ENCODE data around the gene VARS1.
"Not testable (repeated sequence)": the region's sequence is repeated elsewhere in the genome, so short reads cannot be mapped to it uniquely, and the experiment has no call there.

VARS1 gene

DNA sequence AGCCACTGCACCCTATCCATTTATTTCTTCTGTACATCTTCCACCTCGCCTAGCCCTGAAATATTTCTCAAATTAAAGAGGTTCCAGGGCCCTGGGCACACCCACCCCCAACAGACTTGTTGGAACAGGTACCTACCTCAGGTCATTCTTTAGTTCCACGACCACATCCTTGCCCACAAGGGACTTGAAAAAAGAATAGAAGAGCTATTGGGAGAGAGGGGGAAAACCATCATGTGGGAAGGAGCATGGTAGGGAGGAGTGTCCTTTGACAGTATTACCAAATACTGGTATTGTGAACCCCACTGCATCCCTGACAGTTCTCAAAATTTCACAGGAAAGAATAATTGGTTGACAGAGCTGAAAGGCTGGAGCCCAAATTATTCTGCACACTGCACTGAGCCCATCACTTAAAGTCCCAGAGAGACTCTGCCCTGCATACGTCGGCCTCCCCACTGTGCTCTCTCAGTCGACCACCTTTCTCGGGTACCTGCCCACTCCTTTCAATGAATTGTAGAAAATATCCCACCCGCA lies 10.5 kb upstream of the VARS1 start:
- Histone ChIP-seq H4K20me1 (ENCODE audit: control insufficient read depth, insufficient read depth, low read depth, low read length) (no peaks in the 10 kb centered on the region), H3K4me2 (ENCODE audit: low read length) (peak overlapping the region; percentile 98), H3K36me3 (ENCODE audit: control insufficient read depth, low read length) (peaks cover 31% of the 10 kb centered on the region), H3K27ac (ENCODE audit: low read depth, low read length) (peak overlapping the region; percentile 68), H3K79me2 (ENCODE audit: control insufficient read depth, low read length) (peaks cover 42% of the 10 kb centered on the region), H3K9me3 (ENCODE audit: control insufficient read depth, insufficient read depth, low read length) (no peaks in the 10 kb centered on the region), H3K4me1 (ENCODE audit: control insufficient read depth, low read length) (peaks cover 14% of the 10 kb centered on the region), H3K27me3 (ENCODE audit: control insufficient read depth, low read length) (no peaks in the 10 kb centered on the region), H3F3A (ENCODE audit: control insufficient read depth, insufficient read depth) (peaks cover 4% of the 10 kb centered on the region; the same call in 1 of the 2 replicates), H3K9me2 (replicated peaks; ENCODE audit: control insufficient read depth, low read length) (no peaks in the 10 kb centered on the region), H3K4me3 (ENCODE audit: low read length) (peak overlapping the region; percentile 95)
- TF ChIP-seq, protein P1, sequence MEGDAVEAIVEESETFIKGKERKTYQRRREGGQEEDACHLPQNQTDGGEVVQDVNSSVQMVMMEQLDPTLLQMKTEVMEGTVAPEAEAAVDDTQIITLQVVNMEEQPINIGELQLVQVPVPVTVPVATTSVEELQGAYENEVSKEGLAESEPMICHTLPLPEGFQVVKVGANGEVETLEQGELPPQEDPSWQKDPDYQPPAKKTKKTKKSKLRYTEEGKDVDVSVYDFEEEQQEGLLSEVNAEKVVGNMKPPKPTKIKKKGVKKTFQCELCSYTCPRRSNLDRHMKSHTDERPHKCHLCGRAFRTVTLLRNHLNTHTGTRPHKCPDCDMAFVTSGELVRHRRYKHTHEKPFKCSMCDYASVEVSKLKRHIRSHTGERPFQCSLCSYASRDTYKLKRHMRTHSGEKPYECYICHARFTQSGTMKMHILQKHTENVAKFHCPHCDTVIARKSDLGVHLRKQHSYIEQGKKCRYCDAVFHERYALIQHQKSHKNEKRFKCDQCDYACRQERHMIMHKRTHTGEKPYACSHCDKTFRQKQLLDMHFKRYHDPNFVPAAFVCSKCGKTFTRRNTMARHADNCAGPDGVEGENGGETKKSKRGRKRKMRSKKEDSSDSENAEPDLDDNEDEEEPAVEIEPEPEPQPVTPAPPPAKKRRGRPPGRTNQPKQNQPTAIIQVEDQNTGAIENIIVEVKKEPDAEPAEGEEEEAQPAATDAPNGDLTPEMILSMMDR (IDR thresholded peaks at IDR 0.05; ENCODE audit: low read depth, low read length, poor library complexity, severe bottlenecking) = no peak
- TF ChIP-seq EZH2phosphoT487 (IDR thresholded peaks at IDR 0.05; ENCODE audit: borderline replicate concordance, low read length) = no peak

DNA sequence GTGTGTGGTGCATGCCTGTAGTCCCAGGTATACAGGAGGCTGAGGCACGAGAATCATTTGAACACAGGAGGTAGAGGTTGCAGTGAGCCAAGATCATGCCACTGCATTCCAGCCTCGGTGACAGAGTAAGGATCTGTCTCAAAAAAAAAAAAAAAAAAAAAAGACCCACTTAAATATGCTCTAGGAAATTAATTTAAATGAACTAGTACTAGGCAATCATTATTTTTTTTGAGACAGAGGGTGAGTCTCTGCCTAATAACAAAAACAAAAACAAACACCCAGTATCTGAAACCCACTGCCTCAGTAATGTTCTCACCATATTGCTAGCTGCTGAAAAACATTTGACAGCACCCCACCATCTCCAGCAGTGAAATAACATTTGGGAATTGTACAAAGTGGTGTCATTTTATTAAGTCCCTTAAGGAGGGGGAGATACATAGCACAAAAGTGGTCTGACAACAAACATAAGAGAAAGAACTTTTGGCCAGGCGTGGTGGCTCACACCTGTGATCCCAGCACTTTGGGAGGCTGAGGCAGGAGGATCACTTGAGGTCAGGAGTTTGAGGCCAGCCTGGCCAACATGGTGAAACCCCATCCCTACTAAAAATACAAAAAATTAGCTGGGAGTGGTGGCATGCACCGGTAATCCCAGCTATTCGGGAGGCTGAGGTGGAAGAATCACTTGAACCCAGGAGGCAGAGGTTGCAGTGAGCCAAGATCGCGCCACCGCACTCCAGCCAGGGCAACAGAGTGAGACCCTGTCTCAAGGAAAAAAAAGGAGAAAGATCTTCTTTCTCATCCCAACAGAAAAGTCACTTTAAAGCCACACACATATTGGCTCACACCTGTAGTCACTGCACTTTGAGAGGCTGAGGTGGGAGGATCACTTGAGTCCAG lies 5.7 kb upstream of the VARS1 start:
- not testable (repeated sequence) for H3K9me3 ChIP-seq (ENCODE audit: control insufficient read depth, insufficient read depth, low read length); H3K27ac ChIP-seq (ENCODE audit: low read depth, low read length); H4K20me1 ChIP-seq (ENCODE audit: control insufficient read depth, insufficient read depth, low read depth, low read length); H3K4me3 ChIP-seq (ENCODE audit: low read length); H3K27me3 ChIP-seq (ENCODE audit: control insufficient read depth, low read length); H3K4me2 ChIP-seq (ENCODE audit: low read length); H3K9me2 ChIP-seq (replicated peaks; ENCODE audit: control insufficient read depth, low read length)
- H3F3A ChIP-seq (ENCODE audit: control insufficient read depth, insufficient read depth) = peaks cover 17% of the 10 kb centered on the region
- peaks cover 46% of the 10 kb centered on the region for H3K36me3 ChIP-seq (ENCODE audit: control insufficient read depth, low read length)
- peaks cover 43% of the 10 kb centered on the region for H3K79me2 ChIP-seq (ENCODE audit: control insufficient read depth, low read length)
- H3K4me1 ChIP-seq (ENCODE audit: control insufficient read depth, low read length) = peaks cover 39% of the 10 kb centered on the region

DNA sequence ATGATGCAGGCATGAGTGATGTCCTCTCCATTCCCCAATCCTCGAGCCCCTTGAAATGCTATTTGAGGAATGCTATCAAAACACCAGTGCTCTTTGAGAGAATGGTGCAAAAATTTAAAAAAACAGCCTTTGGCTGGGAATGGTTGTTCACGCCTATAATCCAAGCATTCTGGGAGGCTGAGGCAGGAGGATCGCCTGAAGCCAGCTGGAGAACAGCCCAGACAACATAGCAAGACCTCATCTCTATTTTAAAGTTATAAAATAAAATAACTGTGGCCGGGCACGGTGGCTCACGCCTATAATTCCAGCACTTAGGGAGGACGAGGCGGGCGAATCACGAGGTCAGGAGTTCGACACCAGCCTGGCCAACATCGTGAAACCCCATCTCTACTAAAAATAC lies 4.2 kb upstream of the VARS1 start:
- no peak for TF ChIP-seq EZH2phosphoT487 (IDR thresholded peaks at IDR 0.05; ENCODE audit: borderline replicate concordance, low read length)
- TF ChIP-seq, protein P1 (IDR thresholded peaks at IDR 0.05; ENCODE audit: low read depth, low read length, poor library complexity, severe bottlenecking) = no peak
- Histone ChIP-seq H3K36me3 (ENCODE audit: control insufficient read depth, low read length) (peaks cover 47% of the 10 kb centered on the region), H3K4me2 (ENCODE audit: low read length) (no peak overlapping the region)

DNA sequence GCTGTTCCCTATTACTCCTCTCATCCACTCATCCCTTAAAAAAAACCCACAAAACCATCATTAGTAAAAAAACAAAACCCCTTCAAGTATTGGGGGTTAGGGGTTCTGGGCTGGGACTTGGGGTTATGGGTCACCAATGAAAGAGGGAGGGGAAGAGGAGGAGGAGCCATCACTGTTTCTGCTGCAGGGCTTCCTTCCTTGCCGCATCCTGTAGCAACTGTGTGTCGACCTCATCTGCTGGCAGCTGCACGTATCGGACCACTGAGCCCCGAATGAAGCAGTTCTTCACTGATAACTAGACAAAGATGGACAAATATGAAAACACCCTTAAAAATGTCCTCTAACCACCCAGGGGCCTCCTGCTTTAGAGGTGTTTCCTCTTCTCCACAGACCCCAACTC lies 2.0 kb upstream of the VARS1 start:
- Histone ChIP-seq H3K4me1 (ENCODE audit: control insufficient read depth, low read length) (peaks cover 44% of the 10 kb centered on the region), H4K20me1 (ENCODE audit: control insufficient read depth, insufficient read depth, low read depth, low read length) (no peaks in the 10 kb centered on the region), H3K27me3 (ENCODE audit: control insufficient read depth, low read length) (no peaks in the 10 kb centered on the region), H3K4me2 (ENCODE audit: low read length) (peak overlapping the region; percentile 53), H3K79me2 (ENCODE audit: control insufficient read depth, low read length) (peaks cover 44% of the 10 kb centered on the region), H3K27ac (ENCODE audit: low read depth, low read length) (peak overlapping the region; percentile 71), H3F3A (ENCODE audit: control insufficient read depth, insufficient read depth) (peaks cover 17% of the 10 kb centered on the region), H3K4me3 (ENCODE audit: low read length) (peak overlapping the region; percentile 18), H3K9me3 (ENCODE audit: control insufficient read depth, insufficient read depth, low read length) (no peaks in the 10 kb centered on the region), H3K36me3 (ENCODE audit: control insufficient read depth, low read length) (peaks cover 46% of the 10 kb centered on the region), H3K9me2 (replicated peaks; ENCODE audit: control insufficient read depth, low read length) (no peaks in the 10 kb centered on the region)
- no peak for TF ChIP-seq EZH2phosphoT487 (IDR thresholded peaks at IDR 0.05; ENCODE audit: borderline replicate concordance, low read length)
- TF ChIP-seq, protein P1 (IDR thresholded peaks at IDR 0.05; ENCODE audit: low read depth, low read length, poor library complexity, severe bottlenecking) = no peak

More for the DNA sequence above, 4.2 kb upstream of the VARS1 start:
- H3K27me3 ChIP-seq (ENCODE audit: control insufficient read depth, low read length) = no peaks in the 10 kb centered on the region
- no peak overlapping the region for H3K4me3 ChIP-seq (ENCODE audit: low read length)
- H3K79me2 ChIP-seq (ENCODE audit: control insufficient read depth, low read length) = peaks cover 39% of the 10 kb centered on the region
- peaks cover 17% of the 10 kb centered on the region for H3F3A ChIP-seq (ENCODE audit: control insufficient read depth, insufficient read depth)
- no peaks in the 10 kb centered on the region for H3K9me2 ChIP-seq (replicated peaks; ENCODE audit: control insufficient read depth, low read length)
- H3K4me1 ChIP-seq (ENCODE audit: control insufficient read depth, low read length) = peaks cover 33% of the 10 kb centered on the region
- H3K9me3 ChIP-seq (ENCODE audit: control insufficient read depth, insufficient read depth, low read length) = no peaks in the 10 kb centered on the region
- no peaks in the 10 kb centered on the region for H4K20me1 ChIP-seq (ENCODE audit: control insufficient read depth, insufficient read depth, low read depth, low read length)
- H3K27ac ChIP-seq (ENCODE audit: low read depth, low read length) = no peak overlapping the region

Measured in DOHH2 (cell line).